Lower lobe of right lung (tissue), 2 donors: ENCODE results near the gene LRRTM4. TPM values are rescaled to one million over a fixed set of nuclear protein-coding genes. Genes with fewer than 3 reads are reported as not detected.

Experiments
- ATAC-seq, 2 donors: fragments of 200-7000 bp; cut with Tn5 transposase; one replicate each; pipeline ENCODE4 v1.9.1; 2020 to 2022; ENCODE audit warnings: mild to moderate bottlenecking in 2 of 2, moderate library complexity in 2 of 2
- DNase-seq: peaks from one replicate; pipeline ENCODE4 v3.0.0-alpha.2; 2020
- H3K27ac ChIP-seq: fragments of 200-600 bp; one replicate; pipeline ENCODE4 v1.8.0; 2022
- H3K27me3 ChIP-seq: fragments of 200-600 bp; one replicate; pipeline ENCODE4 v1.8.0; 2022; ENCODE audit warnings: low read depth
- H3K36me3 ChIP-seq: fragments of 200-600 bp; one replicate; pipeline ENCODE4 v1.8.0; 2022; ENCODE audit warnings: mild to moderate bottlenecking
- H3K4me1 ChIP-seq: fragments of 200-600 bp; one replicate; pipeline ENCODE4 v1.8.0; 2022
- H3K4me3 ChIP-seq: fragments of 200-600 bp; one replicate; pipeline ENCODE4 v1.8.0; 2022; ENCODE audit warnings: mild to moderate bottlenecking
- H3K9me3 ChIP-seq: fragments of 200-600 bp; one replicate; pipeline ENCODE4 v1.8.0; 2022
- CTCF ChIP-seq: fragments of 200-600 bp; IDR thresholded peaks from one replicate; pipeline ENCODE4 v1.8.0; 2022; ENCODE audit warnings: antibody characterized with exemption, mild to moderate bottlenecking
- intact Hi-C: fragments of 100-400 bp; cut with DNase I; formaldehyde crosslinking; loops from one replicate; pipeline ENCODE4 v1.11.0; 2022
- total RNA-seq: library from RNA; stranded (reverse); fragmentation: NEBNext Ultra II Directional; extraction: Animal tissue kit (Norgen Biotek cat#: 25700); gene quantifications from one replicate; pipeline ENCODE4 v1.2.1, GENCODE V29; 2021
- donor health status: DM: no; HTN: yes; CAD: no; lungs with severe emphysema.

Gene LRRTM4
- total RNA-seq, 1 donor from 2014 or later: 0.77 TPM

GRCh38 chr2:77508511-77508910 lies 13.7 kb downstream of the LRRTM4 start:
- intact Hi-C loops: no loop called here
- TF ChIP-seq CTCF: no peak
- no peak for ATAC-seq
- H3K27ac ChIP-seq: no peak overlapping the region
- no peaks in the 10 kb centered on the region for H3K36me3 ChIP-seq
- no peak overlapping the region for H3K4me3 ChIP-seq
- no peaks in the 10 kb centered on the region for H3K9me3 ChIP-seq
- H3K4me1 ChIP-seq: no peaks in the 10 kb centered on the region
- H3K27me3 ChIP-seq: no peaks in the 10 kb centered on the region
- DNase-seq: no peak

GRCh38 chr2:77507657-77508056 lies 14.5 kb downstream of the LRRTM4 start:
- DNase-seq: no peak
- intact Hi-C loops: no loop called here
- H3K27ac ChIP-seq: no peak overlapping the region
- no peaks in the 10 kb centered on the region for H3K4me1 ChIP-seq
- ATAC-seq: no peak
- H3K9me3 ChIP-seq: no peaks in the 10 kb centered on the region
- TF ChIP-seq CTCF: no peak
- H3K36me3 ChIP-seq: no peaks in the 10 kb centered on the region
- H3K27me3 ChIP-seq: no peaks in the 10 kb centered on the region
- H3K4me3 ChIP-seq: no peak overlapping the region

GRCh38 chr2:77488141-77488540 lies 34.0 kb downstream of the LRRTM4 start:
- no peak overlapping the region for H3K27ac ChIP-seq
- no peak overlapping the region for H3K4me3 ChIP-seq
- intact Hi-C loops: no loop called here
- no peak for ATAC-seq
- no peaks in the 10 kb centered on the region for H3K36me3 ChIP-seq
- H3K27me3 ChIP-seq: no peaks in the 10 kb centered on the region
- no peaks in the 10 kb centered on the region for H3K4me1 ChIP-seq
- no peak for DNase-seq
- no peaks in the 10 kb centered on the region for H3K9me3 ChIP-seq
- no peak for TF ChIP-seq CTCF

GRCh38 chr2:77487074-77487803 lies 34.9 kb downstream of the LRRTM4 start:
- Histone ChIP-seq H3K27me3 (no peaks in the 10 kb centered on the region), H3K27ac (no peak overlapping the region), H3K9me3 (no peaks in the 10 kb centered on the region), H3K4me3 (no peak overlapping the region), H3K4me1 (no peaks in the 10 kb centered on the region), H3K36me3 (no peaks in the 10 kb centered on the region)
- TF ChIP-seq CTCF: no peak
- DNase-seq (no peak), ATAC-seq (peak in 1 of 2 donors; percentile 37)
- intact Hi-C loops: no loop called here

GRCh38 chr2:77484026-77484425 lies 38.1 kb downstream of the LRRTM4 start:
- Histone ChIP-seq H3K27ac (no peak overlapping the region), H3K4me1 (no peaks in the 10 kb centered on the region), H3K36me3 (no peaks in the 10 kb centered on the region), H3K9me3 (no peaks in the 10 kb centered on the region), H3K27me3 (no peaks in the 10 kb centered on the region), H3K4me3 (no peak overlapping the region)
- intact Hi-C loops: no loop called here
- ATAC-seq (no peak), DNase-seq (no peak)
- no peak for TF ChIP-seq CTCF
